ENCODE data around the gene TTC28.

TTC28 gene

GRCh38 chr22:28008056-28008455 is 671.6 kb downstream of the TTC28 start:
- no peak overlapping the region for H3K4me3 ChIP-seq (ENCODE audit: low read depth, low read length)
- TF ChIP-seq POLR2A (IDR thresholded peaks at IDR 0.05; ENCODE audit: extremely low read depth, insufficient read length): no peak
- TF ChIP-seq MYC (IDR thresholded peaks at IDR 0.05; ENCODE audit: low read depth, low read length): no peak
- no peak for TF ChIP-seq MAX (IDR thresholded peaks at IDR 0.05; ENCODE audit: low read depth, low read length)
- TF ChIP-seq CTCF (IDR thresholded peaks at IDR 0.05; ENCODE audit: low read depth, low read length): no peak
- DNase-seq (ENCODE audit: low read depth): no peak

- H3K4me3 ChIP-seq (ENCODE audit: low read depth, low read length): no peak overlapping the region
- TF ChIP-seq CTCF (IDR thresholded peaks at IDR 0.05; ENCODE audit: low read depth, low read length) (no peak), POLR2A (IDR thresholded peaks at IDR 0.05; ENCODE audit: extremely low read depth, insufficient read length) (no peak), MYC (IDR thresholded peaks at IDR 0.05; ENCODE audit: low read depth, low read length) (no peak), MAX (IDR thresholded peaks at IDR 0.05; ENCODE audit: low read depth, low read length) (no peak)
- DNase-seq (ENCODE audit: low read depth): no peak
Measured at GRCh38 chr22:28006271-28006670, 673.4 kb downstream of the TTC28 start.

GRCh38 chr22:28005513-28005912 is 674.1 kb downstream of the TTC28 start:
- DNase-seq (ENCODE audit: low read depth): no peak
- TF ChIP-seq MAX (IDR thresholded peaks at IDR 0.05; ENCODE audit: low read depth, low read length) (no peak), CTCF (IDR thresholded peaks at IDR 0.05; ENCODE audit: low read depth, low read length) (no peak), MYC (IDR thresholded peaks at IDR 0.05; ENCODE audit: low read depth, low read length) (no peak), POLR2A (IDR thresholded peaks at IDR 0.05; ENCODE audit: extremely low read depth, insufficient read length) (no peak)
- no peak overlapping the region for H3K4me3 ChIP-seq (ENCODE audit: low read depth, low read length)

- TF ChIP-seq MAX (IDR thresholded peaks at IDR 0.05; ENCODE audit: low read depth, low read length) (no peak), MYC (IDR thresholded peaks at IDR 0.05; ENCODE audit: low read depth, low read length) (no peak), CTCF (IDR thresholded peaks at IDR 0.05; ENCODE audit: low read depth, low read length) (no peak), POLR2A (IDR thresholded peaks at IDR 0.05; ENCODE audit: extremely low read depth, insufficient read length) (no peak)
- DNase-seq (ENCODE audit: low read depth): no peak
- H3K4me3 ChIP-seq (ENCODE audit: low read depth, low read length): no peak overlapping the region
Measured at GRCh38 chr22:28004021-28004420, 675.6 kb downstream of the TTC28 start.

- H3K4me3 ChIP-seq (ENCODE audit: low read depth, low read length): no peak overlapping the region
- DNase-seq (ENCODE audit: low read depth): peak; percentile 44
- TF ChIP-seq MAX (IDR thresholded peaks at IDR 0.05; ENCODE audit: low read depth, low read length) (no peak), POLR2A (IDR thresholded peaks at IDR 0.05; ENCODE audit: extremely low read depth, insufficient read length) (no peak), CTCF (IDR thresholded peaks at IDR 0.05; ENCODE audit: low read depth, low read length) (no peak), MYC (IDR thresholded peaks at IDR 0.05; ENCODE audit: low read depth, low read length) (no peak)
Measured at GRCh38 chr22:28002863-28003565, 676.6 kb downstream of the TTC28 start.

All from NB4 (cell line).